Smooth muscle cell of trachea (primary cell): ENCODE results near the gene IGF2. TPM values are rescaled to one million over a fixed set of nuclear protein-coding genes. Genes with fewer than 3 reads are reported as not detected.

Experiments
- total RNA-seq: library from RNA; depleted of rRNA; stranded (reverse); fragments of >200 nt; gene quantifications from 2 replicates; pipeline ENCODE4 v1.2.1, GENCODE V29; 2014

IGF2 gene
- total RNA-seq: under 0.01 and 2.6 TPM in 2 replicates

GRCh38 chr11:2139123-2139521, at the start of gene IGF2:
TSS of gene IGF2 (minus strand) at chr11:2139389. CDS start at chr11:2135523, 3,866 bp downstream.

GRCh38 chr11:2171591-2172003, 32.4 kb upstream of the IGF2 start, which contains the start of gene TH:
TSS of gene TH (minus strand) at chr11:2171815. CDS start at chr11:2171786, 29 bp downstream.

GRCh38 chr11:2160736-2161259, 21.6 kb upstream of the IGF2 start, which contains the start of gene INS:
TSS of gene INS (minus strand) at chr11:2161209. CDS start at chr11:2160971, 238 bp downstream.

Other genes starting within 250 kb of the IGF2 start
- not detected in 2 replicates for gene PRR33, start 247.5 kb downstream of the IGF2 start, total RNA-seq
- gene TNNT3, start 219.7 kb downstream of the IGF2 start, total RNA-seq: 0.50 TPM in 1 of 2 replicates, not detected in the other
- gene MRPL23, start 192.1 kb downstream of the IGF2 start, total RNA-seq: 97.1 and 238 TPM in 2 replicates
- 2.9 and 29.9 TPM in 2 replicates for gene H19, start 141.5 kb downstream of the IGF2 start, total RNA-seq
- not detected in 2 replicates for gene INS, start 21.8 kb upstream of the IGF2 start, total RNA-seq
- under 0.01 TPM in 1 of 2 replicates, not detected in the other for gene TH, start 32.4 kb upstream of the IGF2 start, total RNA-seq
- not detected in 2 replicates for gene ASCL2, start 131.2 kb upstream of the IGF2 start, total RNA-seq
- gene C11orf21, start 162.5 kb upstream of the IGF2 start, total RNA-seq: not detected in 2 replicates
- gene TSPAN32, start 162.6 kb upstream of the IGF2 start, total RNA-seq: under 0.01 and 0.17 TPM in 2 replicates
- gene CD81, start 237.9 kb upstream of the IGF2 start, total RNA-seq: 580 and 688 TPM in 2 replicates